NCI-H748 treated with DMSO at 0.1 percent for 48 hours (cell line): Measurements from ENCODE around the gene GOLGA6B.
"Not testable (repeated sequence)": the region's sequence is repeated elsewhere in the genome, so short reads cannot be mapped to it uniquely, and the experiment has no call there.

Experiments used
- DNase-seq: peaks from one replicate; lab custom pipeline; 2025; lab: John Stamatoyannopoulos, UW

GOLGA6B gene

DNA sequence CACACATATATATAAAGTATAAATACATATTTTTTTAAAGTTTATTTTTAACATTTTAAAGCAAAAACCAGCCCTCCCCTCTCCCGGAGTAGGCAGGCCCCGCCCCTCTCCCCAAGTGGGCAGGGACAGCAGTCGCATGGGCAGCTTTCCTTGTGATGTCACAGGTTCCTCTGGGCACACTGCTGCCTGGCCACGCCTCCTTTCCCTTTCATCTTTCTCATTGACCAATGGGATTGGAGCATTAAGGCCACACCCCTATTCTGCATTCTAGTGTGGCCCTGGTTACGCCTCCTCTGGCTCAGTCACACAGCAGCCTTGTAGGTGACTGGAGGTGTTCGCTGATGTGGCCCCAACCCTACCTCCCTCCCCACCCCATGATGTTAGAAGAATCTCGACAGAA, at the start of gene GOLGA6B:
Gene GOLGA6B, plus strand, starts transcription at position 301 of the 400 bp plus-strand sequence. Its CDS starts 41 bp downstream, at position 342.
- DNase-seq = not testable (repeated sequence)

DNA sequence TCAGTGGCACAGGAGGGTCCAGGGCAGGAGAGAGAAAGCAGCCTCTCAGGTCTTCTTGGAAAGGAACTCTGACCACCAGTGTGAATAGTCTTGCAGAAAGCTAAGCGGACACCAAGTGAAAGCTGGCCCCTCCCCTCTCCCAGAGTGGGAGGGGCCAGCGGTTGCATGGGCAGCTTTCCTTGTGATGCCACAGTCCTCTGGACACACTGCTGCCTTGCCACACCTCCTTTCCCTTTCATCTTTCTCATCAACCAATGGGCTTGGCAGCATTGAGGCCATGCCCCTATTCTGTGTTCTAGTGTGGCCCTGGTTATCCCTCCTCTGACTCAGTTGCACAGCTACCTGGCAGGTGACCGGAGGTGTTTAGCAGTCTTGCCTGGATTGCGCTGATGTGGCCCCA, 49.7 kb upstream of the GOLGA6B start:
- no peak for DNase-seq

DNA sequence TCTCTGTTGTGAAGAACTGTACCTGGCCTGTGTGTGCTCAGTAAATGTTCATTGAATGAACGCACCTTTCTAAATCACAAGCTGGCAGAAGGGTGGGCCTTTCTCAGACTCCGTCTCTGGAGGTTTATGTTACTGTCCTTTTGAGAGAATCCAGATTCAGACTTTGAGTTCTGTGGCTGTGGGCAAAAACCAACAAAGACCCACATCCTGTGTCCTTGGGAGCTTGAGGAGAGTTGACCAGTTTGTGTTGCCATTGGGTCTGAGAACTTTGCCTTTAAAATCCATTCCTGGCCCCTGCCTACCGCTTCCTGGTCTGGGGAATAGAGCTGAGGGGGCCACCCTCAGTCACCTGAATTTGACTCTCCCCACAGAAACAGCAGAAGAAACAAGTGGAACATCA, 46.4 kb upstream of the GOLGA6B start:
- not testable (repeated sequence) for DNase-seq

DNA sequence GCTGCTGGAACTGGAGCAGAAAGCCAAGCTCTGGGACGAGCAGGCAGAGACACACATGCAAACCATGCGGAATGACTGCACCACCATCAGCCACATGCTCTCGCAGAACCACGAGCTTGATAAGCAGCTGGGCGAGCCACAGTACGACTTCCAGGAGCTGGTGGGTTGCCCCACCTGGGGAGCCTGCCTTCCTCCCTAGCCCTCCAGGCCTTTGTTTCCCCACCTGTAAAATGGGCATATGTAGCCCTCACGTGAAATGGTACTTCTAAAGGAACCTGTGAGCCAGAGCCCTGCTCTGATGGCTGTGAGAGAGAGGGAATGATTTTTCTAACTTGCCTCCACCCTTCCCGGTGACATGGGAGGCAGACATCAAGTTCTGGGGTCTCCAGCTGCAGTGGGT, 44.6 kb upstream of the GOLGA6B start:
- DNase-seq = no peak

- DNase-seq = not testable (repeated sequence)
Measured at GRCh38 chr15:72612324-72612723, 42.2 kb upstream of the GOLGA6B start.

DNA sequence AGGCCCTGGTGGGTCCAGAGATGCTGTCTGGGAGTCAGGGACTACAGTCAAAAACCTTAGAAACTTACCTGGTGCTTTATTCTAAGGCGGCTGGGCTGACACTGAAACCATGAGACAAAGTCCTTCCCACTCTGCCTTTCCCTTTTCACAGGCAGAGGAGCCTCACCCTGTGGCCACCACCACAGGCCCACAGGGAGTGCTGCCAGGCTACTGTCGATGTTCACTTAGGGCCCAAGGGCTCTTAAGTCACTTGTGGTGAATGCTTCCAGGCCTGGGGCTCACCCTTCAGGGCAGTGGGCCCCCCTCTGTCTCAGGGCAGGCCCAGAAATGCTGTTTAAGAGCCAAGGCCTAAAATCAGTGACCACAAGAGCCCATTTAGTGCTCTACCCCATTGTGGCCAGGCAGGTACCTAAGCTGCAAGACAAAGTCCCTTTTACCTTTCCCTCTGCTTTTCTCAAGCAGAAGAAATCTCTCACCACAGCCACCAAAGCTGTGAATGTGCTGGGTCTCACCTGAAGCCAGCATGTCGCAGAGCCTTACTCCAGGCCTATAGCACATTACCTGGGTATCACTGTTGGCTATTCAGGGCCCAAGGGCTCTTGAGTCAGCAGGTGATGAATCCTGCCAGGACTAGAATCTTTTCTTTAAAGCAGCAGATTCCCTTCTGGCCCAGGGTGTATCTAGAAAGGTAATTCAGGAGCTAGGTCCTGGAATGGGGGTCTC, 39.5 kb upstream of the GOLGA6B start:
- DNase-seq = no peak

- DNase-seq = not testable (repeated sequence)
Measured at GRCh38 chr15:72615533-72616233, 38.8 kb upstream of the GOLGA6B start.

DNA sequence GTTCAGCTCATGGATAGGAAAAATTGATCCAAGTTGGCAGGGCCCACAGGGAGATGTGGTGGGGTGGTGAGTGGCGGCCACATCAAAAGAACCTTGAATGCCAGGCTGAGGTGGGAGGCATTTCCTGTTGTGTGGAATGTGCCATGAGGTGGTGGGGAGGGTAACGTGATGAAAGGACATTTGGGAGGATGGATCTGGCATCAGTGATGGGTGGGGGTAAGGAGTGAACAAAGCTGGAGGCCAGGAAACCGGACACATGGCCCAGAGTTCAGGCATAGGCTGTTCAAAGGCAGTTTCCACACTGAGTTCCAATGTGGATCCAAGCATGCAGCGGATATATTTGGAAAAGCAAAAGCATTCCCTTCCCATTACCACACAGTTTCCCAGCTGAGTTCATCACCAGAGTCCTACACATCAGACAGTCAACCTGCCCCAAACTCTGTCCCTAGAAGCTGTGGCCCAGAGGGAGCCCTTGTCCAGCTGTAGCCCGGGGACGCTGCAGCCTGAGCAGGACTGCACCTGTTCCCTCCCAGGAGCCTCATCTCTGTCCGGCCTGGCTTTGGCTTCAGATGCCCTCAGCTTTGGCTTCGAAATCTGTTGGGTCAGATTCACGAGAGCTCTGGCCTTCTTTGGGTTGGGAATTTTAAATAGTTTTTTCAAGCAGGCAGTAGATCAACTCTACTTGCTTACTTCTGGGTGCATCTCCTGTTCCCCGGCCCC, 37.8 kb upstream of the GOLGA6B start:
- no peak for DNase-seq

- DNase-seq = not testable (repeated sequence)
Measured at GRCh38 chr15:72623854-72624253, 30.6 kb upstream of the GOLGA6B start.

DNA sequence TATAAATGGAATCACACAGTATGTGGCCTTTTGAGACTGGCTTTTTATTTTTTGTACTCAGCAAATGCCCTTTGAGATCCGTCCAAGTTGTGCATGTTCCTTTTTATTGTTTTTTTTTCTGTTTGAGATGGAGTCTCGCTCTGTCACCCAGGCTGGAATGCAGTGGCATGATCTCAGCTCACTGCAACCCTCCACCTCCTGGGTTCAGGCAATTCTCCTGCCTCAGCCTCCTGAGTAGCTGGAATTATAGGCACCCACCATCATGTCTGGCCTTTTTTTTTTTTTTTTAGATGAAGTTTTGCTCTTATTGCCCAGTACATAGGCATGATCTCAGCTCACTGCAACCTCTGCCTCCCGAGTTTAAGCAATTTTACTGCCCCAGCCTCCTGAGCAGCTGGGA, 28.3 kb upstream of the GOLGA6B start:
- not testable (repeated sequence) for DNase-seq

- DNase-seq = not testable (repeated sequence)
Measured at GRCh38 chr15:72628249-72629067, 26.0 kb upstream of the GOLGA6B start.

DNA sequence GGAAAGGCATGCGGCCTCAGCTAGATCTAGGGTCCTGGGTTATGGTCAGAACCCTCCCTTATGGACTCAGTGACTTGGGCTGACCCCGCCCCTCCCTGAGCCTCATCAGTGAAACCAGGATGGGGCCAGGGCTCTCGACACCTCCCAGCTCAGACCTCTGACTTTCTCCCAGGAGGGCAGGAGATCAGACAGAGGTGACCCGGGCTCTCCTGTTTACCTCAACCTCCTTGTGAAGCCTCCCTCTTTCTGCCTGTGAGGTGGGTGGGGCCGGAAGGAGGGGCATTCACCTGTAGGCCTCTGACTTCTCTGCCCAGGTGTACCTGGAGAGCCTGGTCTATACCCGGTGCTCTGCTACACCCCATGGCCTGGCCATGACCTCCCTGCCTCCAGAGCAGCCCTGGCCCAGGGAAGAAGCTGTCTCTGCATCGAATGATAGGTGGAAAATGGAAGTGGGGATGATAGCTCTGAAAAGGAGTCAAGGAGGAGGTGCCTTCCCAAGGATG, 25.4 kb upstream of the GOLGA6B start:
- not testable (repeated sequence) for DNase-seq

GRCh38 chr15:72636519-72637282, 17.8 kb upstream of the GOLGA6B start:
- not testable (repeated sequence) for DNase-seq

- DNase-seq = not testable (repeated sequence)
Measured at GRCh38 chr15:72639759-72640483, 14.6 kb upstream of the GOLGA6B start.

GRCh38 chr15:72642271-72642670, 12.2 kb upstream of the GOLGA6B start:
- not testable (repeated sequence) for DNase-seq

GRCh38 chr15:72648631-72649253, 5.8 kb upstream of the GOLGA6B start:
- not testable (repeated sequence) for DNase-seq

- not testable (repeated sequence) for DNase-seq
Measured at GRCh38 chr15:72656014-72656413, 1.5 kb downstream of the GOLGA6B start.

GRCh38 chr15:72661081-72661480, 6.6 kb downstream of the GOLGA6B start:
- not testable (repeated sequence) for DNase-seq

DNA sequence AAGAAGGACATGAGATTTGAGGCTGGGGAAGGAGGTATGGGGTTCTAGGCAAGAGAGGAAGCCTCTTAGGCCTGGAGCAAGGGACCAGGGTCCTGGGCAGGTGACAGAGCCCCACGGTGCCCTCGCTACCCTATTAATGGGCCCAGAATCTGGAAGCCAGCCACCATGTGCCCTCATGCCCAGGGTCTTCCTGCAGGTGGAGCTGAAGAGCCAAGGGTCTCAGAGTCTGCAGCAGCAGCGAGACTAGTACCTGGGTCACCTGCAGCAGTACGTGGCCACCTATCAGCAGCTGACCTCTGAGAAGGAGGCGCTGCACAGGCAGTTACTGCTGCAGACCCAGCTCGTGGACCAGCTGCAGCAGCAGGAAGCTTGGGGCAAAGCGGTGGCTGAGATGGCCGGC, 9.4 kb downstream of the GOLGA6B start:
- DNase-seq = not testable (repeated sequence)

- not testable (repeated sequence) for DNase-seq
Measured at GRCh38 chr15:72665706-72666105, 11.2 kb downstream of the GOLGA6B start.
